Stimulated activated CD4-positive, alpha-beta T cell treated with anti-CD3 and anti-CD28 coated beads, Interleukin-12 subunit alpha, Interleukin-12 subunit beta, amount 100 ng/mL, for 48 hours (primary cell): ENCODE results near the gene CLSTN2.

Source experiments
- DNase-seq, 3 donors: peaks; one replicate each; pipeline ENCODE4 v3.0.0-alpha.2; 2020; ENCODE audit warnings: low read depth in 2 of 3, low spot score in 1 of 3

The CLSTN2 gene

DNA sequence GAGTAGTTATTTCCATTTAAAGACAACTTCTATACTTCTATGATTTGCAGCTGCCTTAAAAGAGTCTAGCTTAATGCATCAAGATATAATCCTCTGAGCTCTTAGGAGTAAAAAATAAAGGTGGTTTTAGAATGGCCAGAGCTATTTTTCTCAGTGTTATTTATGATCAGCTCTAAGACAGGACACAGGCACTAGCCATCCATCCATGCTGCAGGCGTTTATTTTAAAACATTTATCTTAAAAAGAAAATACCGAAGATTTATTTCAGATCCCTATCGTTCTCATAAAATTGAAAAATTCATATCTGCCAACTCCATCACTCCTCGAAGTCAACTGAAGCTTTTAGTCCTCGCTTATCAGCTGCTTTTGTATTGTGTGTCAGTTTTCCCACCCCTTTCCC is 243.5 kb downstream of the CLSTN2 start:
- no peak for DNase-seq

DNA sequence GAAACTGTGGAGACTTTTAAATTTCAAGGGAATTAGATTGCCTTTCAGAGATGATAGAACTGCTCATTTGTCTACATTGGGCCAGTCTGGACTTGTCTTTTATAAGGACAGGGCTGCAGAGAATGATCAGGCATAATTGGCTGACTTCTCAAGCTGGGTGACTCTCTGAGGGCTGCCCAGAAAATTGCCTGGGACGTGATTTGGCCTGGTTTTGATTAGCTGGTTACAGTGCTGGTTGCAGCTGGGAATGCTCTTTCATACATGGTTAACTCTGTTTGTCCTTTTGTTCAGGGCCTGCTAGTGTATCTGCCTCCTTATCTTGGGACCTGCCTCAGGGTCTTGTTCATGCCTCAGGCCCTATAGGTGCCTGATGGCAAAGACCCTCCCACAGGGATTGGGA is 245.6 kb downstream of the CLSTN2 start:
- DNase-seq: no peak

DNA sequence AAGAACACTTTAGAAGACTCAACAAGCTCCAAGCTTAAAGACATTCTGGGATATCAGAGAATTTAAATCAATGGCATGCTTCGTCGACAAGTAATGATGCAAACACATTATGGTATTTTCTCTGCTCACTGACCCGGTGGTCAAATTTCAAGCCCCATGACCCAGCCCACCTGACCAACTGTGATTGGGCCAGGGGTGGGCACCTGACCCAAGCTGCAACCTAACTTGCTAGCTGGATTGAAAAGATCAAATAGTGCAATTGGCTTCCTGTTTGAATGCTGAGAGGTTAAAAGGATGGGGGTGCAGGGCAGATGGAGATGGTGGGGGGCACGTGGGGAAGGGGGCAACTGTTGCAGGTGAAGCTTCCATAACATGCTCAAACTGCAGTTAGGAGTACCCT is 250.4 kb downstream of the CLSTN2 start:
- DNase-seq: no peak

GRCh38 chr3:140186421-140186920 is 251.5 kb downstream of the CLSTN2 start:
- DNase-seq: no peak

GRCh38 chr3:140187028-140187427 is 252.0 kb downstream of the CLSTN2 start:
- DNase-seq: no peak

- DNase-seq: no peak
Observed at GRCh38 chr3:140187656-140188221, 252.8 kb downstream of the CLSTN2 start.

GRCh38 chr3:140188285-140188684 is 253.3 kb downstream of the CLSTN2 start:
- DNase-seq: no peak

- DNase-seq: no peak
Observed at GRCh38 chr3:140189267-140189666, 254.3 kb downstream of the CLSTN2 start.

DNA sequence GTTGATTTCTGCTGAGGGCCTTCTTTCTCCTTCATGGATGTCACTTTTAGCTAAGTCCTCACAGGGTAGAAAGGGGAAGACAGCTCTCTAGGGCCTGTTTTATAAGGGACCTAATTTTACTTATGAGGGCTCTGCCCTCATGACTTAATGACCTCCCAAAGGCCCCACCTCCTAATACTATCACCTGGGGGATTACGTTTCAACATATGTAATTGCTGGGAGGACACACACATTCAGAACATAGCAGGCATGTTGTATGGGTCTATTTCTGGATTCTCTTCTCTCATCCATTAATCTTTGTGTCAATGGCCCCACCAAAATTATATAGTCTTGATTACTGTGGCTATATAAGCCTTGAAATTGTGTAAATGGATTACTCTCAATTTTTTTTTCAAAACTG is 255.0 kb downstream of the CLSTN2 start:
- no peak for DNase-seq

DNA sequence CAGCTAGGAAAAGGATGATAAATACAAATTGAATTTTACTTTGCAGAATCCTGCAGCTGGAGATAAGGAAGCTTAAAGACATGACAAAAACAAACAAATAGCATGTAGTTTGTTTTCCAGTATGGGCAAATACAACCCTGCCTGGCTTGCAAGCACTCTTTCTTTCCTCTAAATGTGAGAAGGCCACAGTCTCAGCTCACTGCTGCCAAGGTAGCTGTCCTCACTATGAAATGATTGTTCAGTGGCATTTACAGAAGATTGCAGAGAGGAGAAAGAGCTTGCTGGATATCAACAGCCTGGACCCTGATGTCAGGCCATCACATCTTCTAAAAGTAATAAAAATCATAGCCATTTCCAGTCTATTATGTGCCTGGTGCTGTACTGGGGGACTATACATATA is 262.0 kb downstream of the CLSTN2 start:
- DNase-seq: no peak

DNA sequence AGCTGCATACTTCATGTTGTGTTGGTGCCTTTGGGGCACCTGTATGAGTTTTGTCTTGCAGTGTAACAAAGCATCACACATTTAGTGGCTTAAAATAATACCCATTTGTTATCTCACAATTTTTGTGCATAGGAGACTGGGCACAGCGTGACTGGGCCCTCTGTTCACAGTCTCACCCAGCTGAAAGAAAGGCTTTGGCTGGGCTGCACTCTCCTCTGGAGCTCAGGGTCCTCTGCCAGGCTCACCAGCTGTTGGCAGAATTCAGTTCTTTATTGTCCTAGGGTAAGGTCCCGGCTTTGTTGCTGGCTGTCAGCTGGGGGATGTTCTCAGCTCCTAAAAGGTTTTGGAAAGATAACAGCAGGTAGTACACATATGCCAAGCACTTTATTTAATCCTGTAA is 263.3 kb downstream of the CLSTN2 start:
- DNase-seq: no peak

DNA sequence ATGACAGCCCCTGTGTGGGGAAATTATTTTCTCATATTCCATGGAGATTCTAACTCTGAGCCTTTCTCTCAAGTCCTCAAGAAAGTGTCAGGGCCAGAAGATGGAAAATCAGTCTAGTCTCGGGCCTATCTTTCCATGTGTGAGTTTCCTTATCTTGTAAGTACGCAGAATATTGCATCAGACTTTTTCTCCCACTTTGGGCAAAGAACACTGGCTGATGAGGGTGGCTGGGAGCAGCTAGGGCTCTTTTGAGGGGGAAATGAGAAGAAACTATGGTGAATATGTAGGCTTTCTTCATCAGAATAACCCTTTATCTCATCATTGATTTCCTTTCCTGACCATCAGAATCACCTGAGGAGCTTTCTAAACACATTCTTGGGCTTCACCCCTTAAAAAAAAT is 264.0 kb downstream of the CLSTN2 start:
- DNase-seq: no peak

DNA sequence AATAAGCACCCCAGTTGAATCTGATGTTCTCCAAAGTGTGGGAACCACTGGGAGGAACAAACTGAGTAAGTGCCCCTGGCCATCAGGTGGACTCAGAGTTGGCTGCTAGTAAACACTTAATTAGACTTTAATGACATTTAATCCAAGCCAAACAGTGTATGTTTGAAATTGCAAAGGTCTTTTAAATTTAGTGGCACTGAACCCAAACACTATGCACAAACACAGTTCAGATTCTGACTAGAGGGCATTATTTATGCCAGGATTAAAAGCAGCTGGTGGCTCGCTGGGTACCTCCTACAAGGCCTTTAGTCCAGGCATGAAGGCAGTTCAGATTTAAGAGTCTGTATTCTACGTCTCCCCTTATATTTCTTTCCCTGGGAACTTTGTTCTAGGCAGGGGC is 264.8 kb downstream of the CLSTN2 start:
- no peak for DNase-seq

GRCh38 chr3:140203510-140203909 is 268.5 kb downstream of the CLSTN2 start:
- no peak for DNase-seq

DNA sequence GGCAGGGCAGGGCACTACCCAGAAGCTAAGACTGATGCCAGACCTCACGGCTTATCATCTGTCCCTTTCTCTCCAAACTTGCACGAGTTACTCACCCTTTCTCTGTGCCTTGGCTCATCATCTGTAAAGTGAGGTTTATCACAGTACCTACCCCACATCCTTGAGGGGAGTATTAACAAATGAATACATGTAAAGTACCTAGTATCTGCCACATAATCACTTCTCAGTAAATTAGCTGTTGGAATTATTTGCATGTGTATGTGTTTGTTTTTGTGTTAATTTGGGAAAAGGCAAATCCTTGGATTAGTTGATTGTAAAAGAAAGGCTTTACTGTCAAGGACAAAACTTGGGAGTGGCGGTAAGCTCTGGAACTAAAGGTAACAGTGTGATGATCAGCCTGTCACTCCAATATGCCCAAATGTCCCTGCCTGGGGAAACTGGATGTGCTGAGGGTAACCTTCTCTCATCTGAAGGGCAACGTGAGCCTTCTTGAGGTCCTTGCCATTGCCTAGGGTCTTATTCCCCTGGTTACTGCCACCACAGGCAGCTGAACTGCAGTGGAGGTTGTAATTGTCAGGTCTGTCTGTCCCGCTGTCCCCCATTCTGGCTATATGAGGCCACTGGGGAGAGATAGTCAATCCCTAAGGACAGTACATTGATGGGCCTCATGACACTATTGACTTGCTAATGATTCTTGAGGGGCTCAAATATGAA is 269.4 kb downstream of the CLSTN2 start:
- no peak for DNase-seq

DNA sequence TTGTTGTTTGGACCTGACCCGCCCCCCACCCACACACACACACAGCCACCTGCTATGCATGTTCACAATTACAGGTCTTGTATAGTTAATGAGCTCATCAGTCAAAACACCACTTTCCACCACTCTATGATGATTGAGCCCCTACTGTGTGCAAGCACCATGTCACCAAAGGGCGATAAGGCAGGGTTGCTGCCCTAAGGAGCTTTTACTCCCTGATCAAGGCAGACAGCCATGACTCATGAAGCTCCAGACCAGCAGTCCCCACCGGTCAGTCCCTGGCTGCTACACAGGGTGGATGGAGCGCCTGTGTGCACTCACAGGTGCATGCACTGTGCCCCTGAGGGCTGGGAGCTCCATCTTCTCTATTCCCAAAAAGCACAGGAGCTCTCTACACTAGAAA is 270.6 kb downstream of the CLSTN2 start:
- DNase-seq: no peak

- DNase-seq: no peak
Observed at GRCh38 chr3:140206196-140207040, 271.4 kb downstream of the CLSTN2 start.

- no peak for DNase-seq
Observed at GRCh38 chr3:140207541-140207940, 272.6 kb downstream of the CLSTN2 start.

DNA sequence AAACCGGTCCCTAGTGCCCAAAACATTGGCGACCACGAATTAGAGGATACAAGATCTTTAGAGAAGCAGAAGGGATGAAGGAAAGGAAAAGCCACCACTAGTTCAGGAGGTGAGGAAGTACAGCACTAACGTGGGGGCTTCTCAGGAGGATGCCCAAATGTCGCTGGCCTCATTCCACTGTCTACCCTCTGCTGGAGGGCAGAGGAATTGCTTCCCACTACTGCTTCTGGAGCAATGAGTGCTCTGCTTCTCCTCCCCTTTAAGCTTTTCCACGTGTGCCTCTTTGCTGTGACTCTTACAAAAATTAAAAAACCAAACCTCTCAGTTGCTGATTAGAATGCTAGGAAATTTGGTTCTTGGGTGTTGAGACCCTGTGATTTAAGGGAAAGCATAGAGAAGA is 281.3 kb downstream of the CLSTN2 start:
- DNase-seq: no peak

GRCh38 chr3:140219291-140219690 is 284.3 kb downstream of the CLSTN2 start:
- DNase-seq: no peak

DNA sequence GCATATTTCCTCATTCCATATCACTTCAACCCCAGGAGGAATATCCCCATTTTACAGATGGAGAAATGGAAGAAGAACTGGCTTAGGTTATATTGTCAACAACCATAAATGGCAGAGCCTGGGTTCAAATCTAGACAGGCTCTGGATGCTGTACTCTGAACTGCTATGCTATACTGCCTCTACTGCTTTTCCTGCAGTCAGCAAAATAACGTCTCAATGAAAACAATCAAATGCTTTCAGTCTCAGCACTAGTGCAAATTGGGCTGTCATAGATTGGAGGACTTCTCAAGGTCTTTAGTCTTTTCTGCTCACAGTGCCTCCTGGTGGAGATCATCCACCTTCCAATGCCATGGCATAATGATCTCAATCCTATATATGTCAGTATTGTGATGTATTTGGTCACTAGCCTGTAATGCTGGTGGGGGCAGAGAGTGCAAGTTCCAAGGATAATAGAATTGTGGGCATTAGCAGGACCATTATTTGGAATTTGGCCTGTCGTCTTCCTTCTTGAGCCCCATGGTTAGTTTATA is 285.0 kb downstream of the CLSTN2 start:
- no peak for DNase-seq

DNA sequence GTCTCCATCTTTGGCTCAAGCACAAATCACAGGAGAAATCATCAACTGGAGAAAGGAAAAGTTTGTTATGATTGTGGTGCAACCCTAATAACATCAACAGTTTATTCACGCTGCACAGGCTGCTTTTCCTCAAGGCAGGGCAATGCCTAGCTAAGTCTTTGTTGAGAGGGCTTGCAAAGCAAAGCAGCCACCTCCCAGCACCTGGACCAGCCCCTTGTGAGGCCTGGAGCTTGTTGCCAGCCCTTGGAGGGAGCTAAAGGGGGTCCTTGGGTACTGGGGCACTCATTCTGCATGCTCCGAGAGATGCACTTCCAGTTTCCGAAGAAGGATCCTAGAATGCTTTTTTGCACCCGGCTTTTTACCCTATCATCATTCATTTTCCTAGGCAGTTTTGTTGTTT is 288.2 kb downstream of the CLSTN2 start:
- DNase-seq: no peak
